ENCODE measurements around the gene CYFIP2. TPM values are rescaled to one million over a fixed set of nuclear protein-coding genes. Genes with fewer than 3 reads are reported as not detected.

Gene CYFIP2
- total RNA-seq, 2 experiments from 2014 or later: 458 to 480 TPM

DNA sequence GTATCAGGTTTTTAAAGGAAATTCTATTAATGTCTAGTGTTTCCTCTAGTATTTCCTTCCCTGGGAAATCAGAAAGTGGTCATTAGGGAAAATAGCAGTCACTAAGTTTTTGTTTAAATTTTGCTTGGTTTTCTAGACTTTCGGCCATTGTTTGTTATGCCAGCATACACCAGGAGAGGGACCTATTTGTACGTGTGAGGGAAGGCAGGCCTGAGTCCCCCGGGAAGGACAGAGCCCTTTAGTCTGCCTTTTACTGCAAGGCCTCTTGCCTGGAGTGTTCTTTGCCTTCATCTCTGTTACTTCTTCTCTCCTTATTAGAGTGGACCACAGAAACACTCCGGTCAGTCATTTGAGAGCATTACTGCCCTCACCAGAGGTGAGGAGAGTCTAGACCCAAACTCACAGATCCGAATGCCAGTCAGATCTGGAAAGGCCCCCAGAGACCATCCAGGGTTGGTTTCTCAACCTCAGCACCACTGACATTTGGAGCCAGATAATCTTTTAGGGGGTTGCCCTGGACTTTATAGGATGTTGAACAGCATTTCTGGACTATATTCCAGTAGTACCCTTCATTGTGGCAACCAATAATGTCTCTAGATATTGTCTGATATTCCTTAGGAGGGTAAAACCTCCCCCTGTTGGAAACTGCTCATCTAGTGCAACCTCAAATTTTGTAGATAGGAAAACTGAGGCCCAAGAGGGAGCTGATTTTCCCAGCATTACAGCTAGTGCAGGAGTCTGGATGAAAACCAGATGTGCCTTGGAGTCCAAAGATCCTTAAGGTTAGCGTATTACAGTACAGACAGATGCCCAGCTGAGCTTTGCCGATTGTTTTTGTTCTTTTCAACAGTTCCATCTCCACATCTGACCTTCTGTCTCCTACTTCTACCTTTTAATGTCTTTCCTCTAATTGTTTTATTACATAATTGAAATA is 101.1 kb downstream of the CYFIP2 start:
- Mint-ChIP-seq H3K4me1 (peaks cover 2% of the 10 kb centered on the region), H3K9me3 (no peaks in the 10 kb centered on the region), H3K27ac (no peak overlapping the region), H3K36me3 (peaks cover 41% of the 10 kb centered on the region), H3K4me3 (no peak overlapping the region), H3K27me3 (no peaks in the 10 kb centered on the region)
- ATAC-seq (ENCODE audit: low read depth): no peak
- DNase-seq: no peak
- POLR2A ChIA-PET: interaction anchor here (0.7 kb wide), 2 partner anchors 163 to 471 kb away, joined by 4 to 6 read pairs; no protein-coding TSS in a partner anchor

DNA sequence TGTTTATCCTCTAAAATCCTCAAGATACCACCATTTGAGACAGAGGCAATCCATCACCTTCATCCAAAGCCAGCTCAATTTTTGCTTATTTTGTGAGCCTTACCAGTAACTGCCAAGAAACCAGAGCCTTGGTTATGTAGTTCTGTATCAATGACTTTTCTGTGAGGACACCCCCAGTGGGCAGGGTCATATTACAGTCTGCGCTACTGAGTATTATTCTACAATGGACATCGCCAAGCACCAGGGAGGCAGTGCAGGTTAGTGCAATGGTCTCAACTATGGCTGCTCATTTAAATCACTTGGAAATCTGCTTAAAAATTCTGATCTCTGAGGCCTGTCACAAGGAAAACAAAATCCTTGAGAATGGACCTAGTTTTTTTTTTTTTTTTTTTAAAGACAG is 103.6 kb downstream of the CYFIP2 start:
- H3K27ac Mint-ChIP-seq: no peak overlapping the region
- H3K9me3 Mint-ChIP-seq: no peaks in the 10 kb centered on the region
- peaks cover 2% of the 10 kb centered on the region for H3K4me1 Mint-ChIP-seq
- POLR2A ChIA-PET: no interaction called here
- DNase-seq (no peak), ATAC-seq (ENCODE audit: low read depth) (no peak)
- no peaks in the 10 kb centered on the region for H3K27me3 Mint-ChIP-seq
- peaks cover 38% of the 10 kb centered on the region for H3K36me3 Mint-ChIP-seq
- no peak overlapping the region for H3K4me3 Mint-ChIP-seq

DNA sequence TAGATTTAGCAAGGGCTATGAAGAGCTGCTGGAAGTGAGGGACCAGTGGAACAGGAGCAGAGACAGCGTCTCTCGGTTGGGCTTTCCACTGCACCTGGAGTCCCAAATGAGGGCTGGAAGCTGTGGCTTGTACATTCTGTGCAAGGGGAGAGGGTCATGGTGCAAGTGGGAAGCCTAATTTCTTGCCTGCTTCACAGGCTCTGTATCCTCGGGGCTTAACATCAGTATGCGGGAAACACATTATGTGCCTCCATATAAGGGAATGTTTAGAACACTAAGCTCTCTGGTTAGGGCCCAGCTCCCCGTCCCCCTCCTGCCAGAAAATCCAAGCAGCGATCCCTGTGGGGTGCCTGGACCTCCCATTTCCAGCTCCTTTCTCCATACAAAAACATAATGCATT is 105.0 kb downstream of the CYFIP2 start:
- H3K4me3 Mint-ChIP-seq: no peak overlapping the region
- DNase-seq (no peak), ATAC-seq (ENCODE audit: low read depth) (no peak)
- peak overlapping the region; percentile 28 for H3K27ac Mint-ChIP-seq
- H3K4me1 Mint-ChIP-seq: peaks cover 3% of the 10 kb centered on the region
- POLR2A ChIA-PET: no interaction called here
- no peaks in the 10 kb centered on the region for H3K9me3 Mint-ChIP-seq
- peaks cover 41% of the 10 kb centered on the region for H3K36me3 Mint-ChIP-seq
- no peaks in the 10 kb centered on the region for H3K27me3 Mint-ChIP-seq

DNA sequence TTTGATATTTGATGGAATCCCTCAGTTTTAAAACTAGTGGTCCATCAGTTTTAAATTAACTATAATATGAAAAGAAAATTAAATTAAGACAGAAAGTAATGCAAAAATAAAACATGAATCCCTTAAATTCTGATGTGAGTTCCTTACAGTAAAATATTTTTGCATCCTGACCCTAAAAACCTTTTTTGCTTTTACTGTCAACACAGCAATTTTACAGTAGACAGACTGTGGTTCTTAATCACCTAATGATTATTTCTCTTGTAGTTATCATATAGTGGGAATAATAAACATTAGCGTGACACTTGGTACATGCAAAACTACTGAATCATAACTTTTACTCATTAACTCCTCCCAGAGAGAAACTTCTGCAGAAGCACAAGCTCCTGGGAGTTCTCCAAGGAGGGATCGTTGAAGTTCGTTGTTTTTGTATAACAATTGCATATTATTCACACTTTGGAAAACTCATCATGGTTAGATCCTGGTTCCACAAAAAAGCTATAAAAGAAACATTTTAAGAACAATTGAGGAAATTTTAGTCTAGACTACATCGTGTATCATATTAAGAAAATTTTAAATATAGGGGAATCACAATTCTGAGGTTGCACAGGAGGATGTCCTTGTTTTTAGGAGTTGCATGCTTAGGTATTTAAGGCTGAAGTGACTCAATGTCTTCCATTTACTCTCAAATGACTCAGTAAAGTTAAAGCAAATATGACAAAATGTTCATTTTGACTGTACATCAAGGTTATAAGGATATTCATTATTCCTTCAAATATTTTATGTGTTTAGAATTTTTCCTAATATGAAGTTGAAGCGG is 105.9 kb downstream of the CYFIP2 start:
- Mint-ChIP-seq H3K9me3 (no peaks in the 10 kb centered on the region), H3K4me3 (no peak overlapping the region), H3K4me1 (peaks cover 6% of the 10 kb centered on the region), H3K27ac (no peak overlapping the region), H3K27me3 (no peaks in the 10 kb centered on the region), H3K36me3 (peaks cover 43% of the 10 kb centered on the region)
- DNase-seq (no peak), ATAC-seq (ENCODE audit: low read depth) (no peak)
- POLR2A ChIA-PET: no interaction called here

DNA sequence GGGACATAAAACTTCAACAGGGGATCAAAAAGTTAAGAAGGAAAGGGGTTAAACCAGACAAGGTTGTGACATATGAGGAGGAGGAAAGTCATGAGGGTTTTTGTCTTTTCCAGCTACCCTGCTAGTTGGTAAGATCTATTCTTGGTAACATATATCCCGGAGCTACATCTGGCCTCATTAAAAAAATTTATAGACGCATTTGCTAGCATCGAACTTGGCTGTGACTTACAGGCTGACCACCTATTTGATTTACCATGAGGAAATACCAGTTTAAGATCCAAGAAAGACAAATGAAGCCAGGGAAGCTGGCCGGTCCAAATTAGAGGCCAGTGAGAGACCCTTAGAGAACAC is 106.5 kb downstream of the CYFIP2 start:
- Mint-ChIP-seq H3K4me3 (no peak overlapping the region), H3K4me1 (peaks cover 8% of the 10 kb centered on the region), H3K27ac (no peak overlapping the region), H3K36me3 (peaks cover 47% of the 10 kb centered on the region), H3K9me3 (no peaks in the 10 kb centered on the region), H3K27me3 (no peaks in the 10 kb centered on the region)
- DNase-seq (no peak), ATAC-seq (ENCODE audit: low read depth) (no peak)
- POLR2A ChIA-PET: no interaction called here

DNA sequence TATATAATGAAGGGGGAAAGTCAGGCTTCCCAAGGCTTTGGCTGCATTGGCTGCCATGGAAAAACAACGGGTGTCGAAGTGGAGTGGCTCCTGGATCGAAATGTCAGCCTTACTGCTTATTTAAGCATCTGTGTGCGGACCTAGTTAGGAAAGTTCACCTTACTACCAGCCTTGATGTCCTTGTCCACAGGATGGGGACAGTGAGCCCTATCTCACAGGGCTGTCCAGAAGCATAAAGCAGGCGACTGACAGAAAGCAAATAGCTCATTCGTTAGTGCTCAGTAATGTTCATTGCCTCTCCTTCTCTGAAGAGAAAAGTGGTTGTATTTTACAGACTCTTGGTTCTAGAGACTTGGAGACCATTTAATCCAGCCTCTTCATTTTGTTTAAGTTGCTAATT is 112.6 kb downstream of the CYFIP2 start:
- peaks cover 6% of the 10 kb centered on the region for H3K4me1 Mint-ChIP-seq
- ATAC-seq (ENCODE audit: low read depth) (no peak), DNase-seq (no peak)
- no peaks in the 10 kb centered on the region for H3K27me3 Mint-ChIP-seq
- no peak overlapping the region for H3K27ac Mint-ChIP-seq
- H3K9me3 Mint-ChIP-seq: no peaks in the 10 kb centered on the region
- peaks cover 42% of the 10 kb centered on the region for H3K36me3 Mint-ChIP-seq
- H3K4me3 Mint-ChIP-seq: no peak overlapping the region
- POLR2A ChIA-PET: no interaction called here

DNA sequence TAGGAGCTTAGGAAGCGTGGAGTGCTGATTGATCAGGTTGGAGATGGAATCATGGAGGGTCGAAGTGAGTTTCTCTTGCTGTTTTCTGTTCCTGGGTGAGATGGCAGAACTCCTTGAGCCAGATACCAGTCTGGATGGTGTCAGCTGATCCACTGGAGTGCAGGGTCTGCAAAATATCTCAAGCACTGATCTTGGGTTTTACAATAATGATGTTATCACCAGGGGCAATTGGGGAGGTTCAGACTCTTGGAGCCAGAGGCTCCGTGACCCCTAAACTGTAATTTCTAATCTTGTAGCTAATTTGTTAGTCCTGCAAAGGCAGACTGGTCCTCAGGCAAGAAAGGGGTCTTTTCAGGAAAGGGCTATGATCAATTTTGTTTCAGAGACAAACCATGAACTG is 114.1 kb downstream of the CYFIP2 start:
- Mint-ChIP-seq H3K4me1 (peaks cover 6% of the 10 kb centered on the region), H3K9me3 (no peaks in the 10 kb centered on the region), H3K4me3 (no peak overlapping the region), H3K27ac (no peak overlapping the region), H3K27me3 (no peaks in the 10 kb centered on the region), H3K36me3 (peaks cover 53% of the 10 kb centered on the region)
- no peak for ATAC-seq (ENCODE audit: low read depth)
- no peak for DNase-seq
- POLR2A ChIA-PET: no interaction called here

DNA sequence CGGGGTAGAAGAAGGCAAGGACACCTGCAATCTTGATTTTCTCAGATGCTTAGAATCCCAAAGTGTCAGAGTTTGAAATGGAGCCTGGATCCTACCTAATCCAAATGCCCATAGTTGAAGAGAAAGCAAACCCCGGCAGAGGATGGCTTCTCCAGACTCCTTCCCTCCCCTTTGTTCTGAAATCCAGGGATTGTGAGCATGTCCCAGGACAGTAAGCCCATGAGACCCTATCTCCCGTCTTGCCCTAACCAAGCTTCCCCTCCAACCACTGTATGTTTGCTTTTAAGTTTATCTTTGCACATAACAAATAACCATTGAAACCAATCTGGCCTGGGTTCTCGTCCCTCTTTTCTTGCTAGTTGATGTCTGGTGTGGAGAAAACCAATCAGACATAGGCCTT is 115.8 kb downstream of the CYFIP2 start:
- Mint-ChIP-seq H3K27ac (peak overlapping the region; percentile 28), H3K9me3 (no peaks in the 10 kb centered on the region), H3K36me3 (peaks cover 48% of the 10 kb centered on the region), H3K4me1 (peaks cover 2% of the 10 kb centered on the region), H3K27me3 (no peaks in the 10 kb centered on the region), H3K4me3 (no peak overlapping the region)
- no peak for ATAC-seq (ENCODE audit: low read depth)
- POLR2A ChIA-PET: no interaction called here
- no peak for DNase-seq

DNA sequence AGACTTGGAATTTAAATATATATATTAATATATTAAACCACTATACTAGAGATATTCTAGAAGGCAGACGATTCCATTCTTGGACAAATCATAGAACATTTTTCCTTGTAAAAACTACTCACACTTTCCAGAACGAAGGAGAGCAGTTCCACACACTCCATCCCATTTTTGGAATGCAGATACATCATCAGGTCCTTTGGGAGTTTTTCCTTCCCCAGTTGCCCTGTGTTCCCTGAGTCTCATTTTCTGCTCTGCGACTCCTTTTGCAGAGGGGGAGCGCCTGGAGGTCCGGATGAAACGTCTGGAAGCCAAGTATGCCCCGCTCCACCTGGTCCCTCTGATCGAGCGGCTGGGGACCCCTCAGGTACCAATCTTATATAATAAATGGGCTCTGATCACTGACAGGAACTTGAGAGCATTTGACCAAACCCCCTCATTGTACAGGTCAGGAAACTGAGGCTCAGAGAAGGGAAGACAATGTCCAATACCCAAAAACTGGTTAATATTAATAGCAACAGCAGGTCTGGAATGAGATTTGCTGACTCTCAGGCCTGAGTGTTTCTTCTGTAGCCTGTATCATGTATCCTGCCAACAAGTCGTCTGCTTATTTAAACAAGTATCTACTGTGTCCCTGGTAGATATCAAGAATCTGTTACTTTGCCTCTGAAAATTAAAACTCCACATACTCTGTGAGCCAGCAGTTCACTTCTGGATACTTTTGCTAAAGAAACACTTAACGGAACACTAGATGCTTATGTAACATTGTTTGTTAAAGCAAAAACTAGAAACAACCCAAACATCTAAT is 117.3 kb downstream of the CYFIP2 start:
- Mint-ChIP-seq H3K4me3 (no peak overlapping the region), H3K36me3 (peaks cover 43% of the 10 kb centered on the region), H3K27ac (no peak overlapping the region), H3K4me1 (peaks cover 3% of the 10 kb centered on the region), H3K27me3 (no peaks in the 10 kb centered on the region), H3K9me3 (no peaks in the 10 kb centered on the region)
- no peak for ATAC-seq (ENCODE audit: low read depth)
- POLR2A ChIA-PET: no interaction called here
- no peak for DNase-seq

DNA sequence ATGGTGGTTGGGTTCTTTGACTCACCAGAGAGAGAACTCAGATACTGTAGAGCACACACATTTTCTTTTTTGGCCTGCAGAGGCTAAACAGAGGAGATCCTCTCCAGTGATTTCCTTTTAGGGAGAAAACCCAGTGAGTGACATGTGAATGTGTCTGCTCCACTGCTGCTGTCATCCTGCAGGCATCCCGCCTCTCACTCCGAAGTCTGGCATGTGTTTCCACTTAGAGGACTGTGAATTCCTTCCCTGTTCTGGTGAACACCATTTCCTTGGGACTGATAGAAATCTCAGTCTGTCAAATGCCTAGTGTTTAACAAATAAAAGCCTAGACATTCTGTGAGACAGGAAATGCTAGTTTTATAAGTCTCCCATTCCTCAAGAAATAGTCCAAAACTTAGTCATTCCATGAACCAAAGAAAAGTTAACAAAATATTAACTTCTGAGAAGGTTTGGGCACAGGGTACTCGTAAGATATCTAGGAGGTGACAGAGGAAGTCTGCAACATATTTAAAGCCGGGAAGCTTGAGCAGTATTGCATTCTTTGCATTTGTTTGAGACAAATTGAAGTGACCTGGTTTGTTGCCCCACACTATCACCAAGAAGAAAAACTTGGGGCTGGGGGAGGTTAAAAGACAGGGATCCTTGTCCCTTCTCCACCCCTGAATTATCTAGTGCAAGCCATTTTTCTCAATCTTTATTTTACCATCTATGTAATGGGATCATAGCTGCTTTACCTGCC is 119.2 kb downstream of the CYFIP2 start:
- Mint-ChIP-seq H3K27me3 (no peaks in the 10 kb centered on the region), H3K27ac (no peak overlapping the region), H3K4me3 (no peak overlapping the region), H3K4me1 (peaks cover 6% of the 10 kb centered on the region), H3K36me3 (peaks cover 54% of the 10 kb centered on the region), H3K9me3 (no peaks in the 10 kb centered on the region)
- ATAC-seq (ENCODE audit: low read depth): no peak
- DNase-seq: no peak
- POLR2A ChIA-PET: no interaction called here

DNA sequence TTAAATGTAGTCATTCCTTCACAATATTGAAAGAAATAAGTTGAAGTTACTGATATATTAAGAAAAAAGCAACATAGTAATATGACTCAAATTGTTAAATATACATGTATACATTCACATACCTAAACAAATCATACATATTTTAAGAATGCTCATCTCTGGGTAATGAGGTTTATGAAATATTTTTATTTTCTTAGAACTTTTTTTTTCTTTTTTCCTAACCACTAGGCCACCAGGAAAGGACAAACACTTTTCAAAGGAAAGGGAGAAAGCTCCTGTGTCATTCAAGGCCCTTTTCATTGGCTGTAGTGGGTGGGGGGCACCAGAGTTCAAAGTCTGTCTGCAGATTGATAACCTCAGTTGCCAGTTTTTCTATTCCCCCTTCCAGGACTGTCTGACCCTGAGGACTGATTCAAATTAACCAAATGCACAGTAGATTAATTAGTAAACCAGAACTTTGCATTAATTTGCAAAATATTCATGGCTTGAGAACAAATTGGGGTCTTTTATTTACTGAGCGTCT is 121.2 kb downstream of the CYFIP2 start:
- Mint-ChIP-seq H3K36me3 (peaks cover 59% of the 10 kb centered on the region), H3K27me3 (no peaks in the 10 kb centered on the region), H3K9me3 (no peaks in the 10 kb centered on the region), H3K27ac (no peak overlapping the region), H3K4me1 (peaks cover 8% of the 10 kb centered on the region), H3K4me3 (no peak overlapping the region)
- ATAC-seq (ENCODE audit: low read depth) (no peak), DNase-seq (no peak)
- POLR2A ChIA-PET: no interaction called here

DNA sequence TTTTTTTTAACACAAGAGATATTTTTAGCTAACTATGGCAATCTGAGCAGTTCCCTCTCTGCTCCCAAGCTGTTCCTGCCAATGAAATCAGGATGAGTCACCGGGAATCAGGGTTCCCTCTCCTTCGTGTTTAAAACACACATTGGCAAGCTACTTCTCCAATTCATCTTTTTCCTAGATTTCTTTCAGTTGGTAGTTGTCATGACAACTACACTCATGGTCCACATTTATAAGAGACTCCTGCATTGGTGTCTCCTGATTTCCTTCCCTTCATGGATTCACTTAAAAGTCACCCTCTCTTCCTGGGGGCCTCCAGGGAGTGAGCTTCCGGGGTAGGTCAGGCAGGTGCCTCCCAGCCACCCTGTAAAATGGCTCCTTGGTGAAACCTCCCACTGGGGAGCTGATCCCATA is 121.8 kb downstream of the CYFIP2 start:
- peaks cover 8% of the 10 kb centered on the region for H3K4me1 Mint-ChIP-seq
- POLR2A ChIA-PET: no interaction called here

More for the DNA sequence above, 121.8 kb downstream of the CYFIP2 start:
- H3K4me3 Mint-ChIP-seq: no peak overlapping the region
- no peaks in the 10 kb centered on the region for H3K9me3 Mint-ChIP-seq
- H3K36me3 Mint-ChIP-seq: peaks cover 60% of the 10 kb centered on the region
- ATAC-seq (ENCODE audit: low read depth) (no peak), DNase-seq (no peak)
- H3K27ac Mint-ChIP-seq: peak overlapping the region; percentile 70
- no peaks in the 10 kb centered on the region for H3K27me3 Mint-ChIP-seq
